Measurements from ENCODE around the gene TWIST2. TPM values are rescaled to one million over a fixed set of nuclear protein-coding genes. Genes with fewer than 3 reads are reported as not detected.

The TWIST2 gene
- total and polyA plus RNA-seq, 9 of the 15 experiments (the other 6 are each of a cell fraction or from before 2014, with no cell fraction given), result not detected

DNA sequence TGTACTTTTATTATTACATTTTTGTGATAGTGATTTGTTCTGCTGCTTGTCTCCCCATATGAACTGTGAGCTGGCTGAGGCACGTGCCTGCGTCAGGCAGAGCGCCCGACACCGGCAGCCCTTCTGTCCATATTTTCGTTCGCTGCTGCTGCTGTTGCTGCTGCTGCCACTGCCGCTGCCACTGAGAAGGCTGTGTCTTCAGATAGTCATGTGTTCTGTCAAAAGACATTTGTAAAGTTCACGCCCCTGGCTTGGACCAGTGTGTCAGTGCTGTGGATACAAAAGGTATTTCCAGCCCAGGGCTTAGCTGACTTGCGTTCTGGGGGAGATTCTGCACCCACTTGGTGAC is 47.0 kb downstream of the TWIST2 start:
- DNase-seq (ENCODE audit: extremely low read depth in 1 of 4, low spot score in 3 of 4) (no peak), FAIRE-seq (no peak), ATAC-seq (no peak)
- in situ Hi-C loops (cut with MboI), result no loop called here
- H2AFZ ChIP-seq (ENCODE audit: low read depth, low read length), result no peak overlapping the region
- H3K4me3 ChIP-seq, result no peak overlapping the region
- H3K36me3 ChIP-seq (ENCODE audit: control insufficient read depth, insufficient read depth, low read length), result no peaks in the 10 kb centered on the region
- peaks cover 7 to 64% of the 10 kb centered on the region in 2 experiments; a peak in 4 of 5 replicates for H3K27me3 ChIP-seq (ENCODE audit: control insufficient read depth in 2 of 2, insufficient read depth in 2 of 2, low read length in 2 of 2)
- POLR2A ChIA-PET, result interaction anchor here (0.5 to 0.6 kb wide), 2 partner anchors 52 to 128 kb away, joined by 3 to 4 read pairs; no protein-coding TSS in a partner anchor
- H4K20me1 ChIP-seq (replicated peaks; ENCODE audit: control insufficient read depth, insufficient read depth, low read length), result no peaks in the 10 kb centered on the region
- H3K4me2 ChIP-seq (ENCODE audit: insufficient read depth, low read length), result no peak overlapping the region
- WGBS (ENCODE audit: insufficient coverage, low coverage, missing lambda C conversion rate), result 3% methylated on average over 10 of the region's 10 CpGs
- H3K9ac ChIP-seq (ENCODE audit: insufficient read depth in 1 of 2, low read depth in 2 of 2, low read length in 2 of 2), result no peak overlapping the region
- CTCF ChIA-PET (ENCODE audit: low intra/inter-chr PET ratio), result no interaction called here
- TF ChIP-seq SMAD4 (CRISPR knock-in tag; conservative IDR thresholded peaks at IDR 0.05), result no peak
- no peak for TF ChIP-seq RB1 (IDR thresholded peaks at IDR 0.05; ENCODE audit: low read depth)
- TF ChIP-seq ZNF3 (CRISPR knock-in tag; IDR thresholded peaks at IDR 0.05), result no peak
- TF ChIP-seq, protein P1, sequence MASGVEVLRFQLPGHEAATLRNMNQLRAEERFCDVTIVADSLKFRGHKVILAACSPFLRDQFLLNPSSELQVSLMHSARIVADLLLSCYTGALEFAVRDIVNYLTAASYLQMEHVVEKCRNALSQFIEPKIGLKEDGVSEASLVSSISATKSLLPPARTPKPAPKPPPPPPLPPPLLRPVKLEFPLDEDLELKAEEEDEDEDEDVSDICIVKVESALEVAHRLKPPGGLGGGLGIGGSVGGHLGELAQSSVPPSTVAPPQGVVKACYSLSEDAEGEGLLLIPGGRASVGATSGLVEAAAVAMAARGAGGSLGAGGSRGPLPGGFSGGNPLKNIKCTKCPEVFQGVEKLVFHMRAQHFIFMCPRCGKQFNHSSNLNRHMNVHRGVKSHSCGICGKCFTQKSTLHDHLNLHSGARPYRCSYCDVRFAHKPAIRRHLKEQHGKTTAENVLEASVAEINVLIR (CRISPR knock-in tag; IDR thresholded peaks at IDR 0.05), result no peak
- TF ChIP-seq PHF21A (IDR thresholded peaks at IDR 0.05; ENCODE audit: borderline replicate concordance, low read depth), result no peak
- TF ChIP-seq YBX1 (IDR thresholded peaks at IDR 0.05), result no peak
- no peak for TF ChIP-seq ZNF354B (CRISPR knock-in tag; IDR thresholded peaks at IDR 0.05)
- TF ChIP-seq ZKSCAN3 (CRISPR knock-in tag; IDR thresholded peaks at IDR 0.05), result no peak
- TF ChIP-seq ZKSCAN8 (CRISPR knock-in tag; IDR thresholded peaks at IDR 0.05), result no peak
- H3K79me2 ChIP-seq (ENCODE audit: control insufficient read depth, insufficient read depth, low read length), result no peaks in the 10 kb centered on the region
- H3K9me3 ChIP-seq (replicated peaks; ENCODE audit: control insufficient read depth, insufficient read depth, low read depth, low read length), result no peaks in the 10 kb centered on the region
- H3K4me1 ChIP-seq (replicated peaks in 1 of 2; ENCODE audit: control insufficient read depth in 2 of 2, insufficient read depth in 2 of 2, low read length in 2 of 2), result no peaks in the 10 kb centered on the region
- no TSS peak for BruUV-seq (replicated peaks)
- no peaks in the 10 kb centered on the region for H3K9me1 ChIP-seq (ENCODE audit: control insufficient read depth, insufficient read depth, low read length)
- intact Hi-C loops (cut with micrococcal nuclease), result no loop called here
- no peak overlapping the region for H3K27ac ChIP-seq (ENCODE audit: extremely low read depth, low read depth, low read length)

Measured in K562 (cell line).